K562 (cell line): Measurements from ENCODE around the gene RPS6KA2. TPM values are rescaled to one million over a fixed set of nuclear protein-coding genes. Genes with fewer than 3 reads are reported as not detected.

ENCODE experiments used
- ZNF347 ChIP-seq: fragments of 450-650 bp; formaldehyde crosslinking; IDR thresholded peaks from 2 replicates; pipeline ENCODE4 v1.4.0; 2020; ENCODE audit warnings: low read depth, mild to moderate bottlenecking, moderate library complexity
- ZNF668 ChIP-seq: fragments of 250-450 bp; sonication (Bioruptor Pico); IDR thresholded peaks from 2 replicates; pipeline ENCODE4 v1.8.0; 2022; ENCODE audit warnings: mild to moderate bottlenecking, inconsistent platforms
- polyA plus RNA-seq, 8 experiments: library from polyadenylated mRNA; depleted of rRNA in 4 of 8; stranded (reverse) in 5 of 8; unstranded in 3 of 8; fragments of >200 nt; fragmentation: Nextera tagmentation in 2 of 8; fragmentation: Illumina TruSeq in 1 of 8; extraction: Ambion mirVana in 2 of 8; extraction: Trizol in 1 of 8; gene quantifications; 2 replicates each; pipeline versions ENCODE4 v1.2.1 to v1.2.3, GENCODE V29; 2011 to 2014; ENCODE audit warnings: inconsistent platforms in 1 of 8, missing spikeins in 1 of 8
- total RNA-seq, 7 experiments: library from RNA; depleted of rRNA in 6 of 7; stranded (reverse); fragments of >200 nt in 6 of 7; fragmentation: Illumina TruSeq in 2 of 7; extraction: Trizol in 2 of 7; gene quantifications; 2 replicates each; pipeline versions ENCODE4 v1.2.1 to v1.2.3, GENCODE V29; 2011 to 2021; ENCODE audit warnings: low replicate concordance in 1 of 7
- TF ChIP-seq, protein P1 (sequence below): fragments of 450-650 bp; IDR thresholded peaks from 2 replicates; pipeline ENCODE4 v1.6.1; 2018; ENCODE audit not compliant: partially characterized antibody
- TF ChIP-seq, protein P2 (sequence below), 2 experiments: IDR thresholded peaks in 1 of 2; conservative IDR thresholded peaks in 1 of 2; 2 replicates each; pipeline ENCODE4 v1.6.1; 2016; ENCODE audit warnings: low read depth in 2 of 2, mild to moderate bottlenecking in 1 of 2, missing compliant biosample characterization in 1 of 2, missing genetic modification characterization in 1 of 2, moderate library complexity in 1 of 2

RPS6KA2 gene
- total and polyA plus RNA-seq, 9 of the 15 experiments (the other 6 are each of a cell fraction or from before 2014, with no cell fraction given), result 0.29 to 1.00 (median 0.53) TPM

DNA sequence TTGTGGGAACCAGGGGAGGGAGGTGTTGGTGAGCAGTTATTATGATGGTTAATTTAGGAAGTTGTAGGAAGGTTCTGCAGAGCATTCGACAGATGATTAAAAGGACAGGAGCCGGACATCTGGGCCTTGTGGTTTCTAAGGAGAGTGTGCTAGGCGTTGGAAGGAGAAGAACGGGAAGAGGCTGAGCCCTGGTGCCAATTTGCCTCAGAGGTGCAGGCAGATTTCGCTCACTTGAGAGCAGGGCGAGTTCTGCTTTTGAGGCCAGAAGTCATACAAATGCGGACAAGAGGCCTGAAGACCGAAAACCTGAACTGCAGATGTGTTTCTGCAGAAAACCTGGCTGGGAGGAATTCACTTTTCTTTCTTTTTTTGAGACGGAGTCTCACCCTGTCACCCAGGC, 30.5 kb upstream of the RPS6KA2 start (continued):
- TF ChIP-seq, protein P1, sequence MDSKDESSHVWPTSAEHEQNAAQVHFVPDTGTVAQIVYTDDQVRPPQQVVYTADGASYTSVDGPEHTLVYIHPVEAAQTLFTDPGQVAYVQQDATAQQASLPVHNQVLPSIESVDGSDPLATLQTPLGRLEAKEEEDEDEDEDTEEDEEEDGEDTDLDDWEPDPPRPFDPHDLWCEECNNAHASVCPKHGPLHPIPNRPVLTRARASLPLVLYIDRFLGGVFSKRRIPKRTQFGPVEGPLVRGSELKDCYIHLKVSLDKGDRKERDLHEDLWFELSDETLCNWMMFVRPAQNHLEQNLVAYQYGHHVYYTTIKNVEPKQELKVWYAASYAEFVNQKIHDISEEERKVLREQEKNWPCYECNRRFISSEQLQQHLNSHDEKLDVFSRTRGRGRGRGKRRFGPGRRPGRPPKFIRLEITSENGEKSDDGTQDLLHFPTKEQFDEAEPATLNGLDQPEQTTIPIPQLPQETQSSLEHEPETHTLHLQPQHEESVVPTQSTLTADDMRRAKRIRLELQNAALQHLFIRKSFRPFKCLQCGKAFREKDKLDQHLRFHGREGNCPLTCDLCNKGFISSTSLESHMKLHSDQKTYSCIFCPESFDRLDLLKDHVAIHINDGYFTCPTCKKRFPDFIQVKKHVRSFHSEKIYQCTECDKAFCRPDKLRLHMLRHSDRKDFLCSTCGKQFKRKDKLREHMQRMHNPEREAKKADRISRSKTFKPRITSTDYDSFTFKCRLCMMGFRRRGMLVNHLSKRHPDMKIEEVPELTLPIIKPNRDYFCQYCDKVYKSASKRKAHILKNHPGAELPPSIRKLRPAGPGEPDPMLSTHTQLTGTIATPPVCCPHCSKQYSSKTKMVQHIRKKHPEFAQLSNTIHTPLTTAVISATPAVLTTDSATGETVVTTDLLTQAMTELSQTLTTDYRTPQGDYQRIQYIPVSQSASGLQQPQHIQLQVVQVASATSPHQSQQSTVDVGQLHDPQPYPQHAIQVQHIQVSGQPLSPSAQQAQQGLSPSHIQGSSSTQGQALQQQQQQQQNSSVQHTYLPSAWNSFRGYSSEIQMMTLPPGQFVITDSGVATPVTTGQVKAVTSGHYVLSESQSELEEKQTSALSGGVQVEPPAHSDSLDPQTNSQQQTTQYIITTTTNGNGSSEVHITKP, result no peak
- TF ChIP-seq ZNF668 (no peak), ZNF347 (CRISPR knock-in tag) (no peak)
- TF ChIP-seq, protein P2, sequence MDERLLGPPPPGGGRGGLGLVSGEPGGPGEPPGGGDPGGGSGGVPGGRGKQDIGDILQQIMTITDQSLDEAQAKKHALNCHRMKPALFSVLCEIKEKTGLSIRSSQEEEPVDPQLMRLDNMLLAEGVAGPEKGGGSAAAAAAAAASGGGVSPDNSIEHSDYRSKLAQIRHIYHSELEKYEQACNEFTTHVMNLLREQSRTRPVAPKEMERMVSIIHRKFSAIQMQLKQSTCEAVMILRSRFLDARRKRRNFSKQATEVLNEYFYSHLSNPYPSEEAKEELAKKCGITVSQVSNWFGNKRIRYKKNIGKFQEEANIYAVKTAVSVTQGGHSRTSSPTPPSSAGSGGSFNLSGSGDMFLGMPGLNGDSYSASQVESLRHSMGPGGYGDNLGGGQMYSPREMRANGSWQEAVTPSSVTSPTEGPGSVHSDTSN (CRISPR knock-in tag; IDR thresholded peaks at IDR 0.05; ENCODE audit: low read depth), result no peak
- TF ChIP-seq, protein P2 (tag; conservative IDR thresholded peaks at IDR 0.05; ENCODE audit: low read depth), result no peak
